GM12874 (cell line): Measurements from ENCODE around the gene ZNF484.

ENCODE experiments used
- CTCF ChIP-seq: IDR thresholded peaks from 2 replicates; pipeline ENCODE4 v1.5.1; 2011; ENCODE audit warnings: low read depth, mild to moderate bottlenecking, control low read depth, low read length, moderate library complexity; ENCODE audit not compliant: insufficient read depth

Gene ZNF484

GRCh38 chr9:92877531-92878430 lies at the start of gene ZNF484:
TSS of gene ZNF484 (minus strand) at chr9:92878038. CDS start at chr9:92875029, 3,009 bp downstream.
- no peak for TF ChIP-seq CTCF

- no peak for TF ChIP-seq CTCF
Measured at GRCh38 chr9:92920437-92920836, 42.6 kb upstream of the ZNF484 start.

- TF ChIP-seq CTCF, result no peak
Measured at GRCh38 chr9:92917176-92917800, 39.5 kb upstream of the ZNF484 start.

- TF ChIP-seq CTCF, result no peak
Measured at GRCh38 chr9:92911511-92912475, 34.0 kb upstream of the ZNF484 start.

- no peak for TF ChIP-seq CTCF
Measured at GRCh38 chr9:92897323-92897722, 19.5 kb upstream of the ZNF484 start.

GRCh38 chr9:92895812-92896436 lies 18.1 kb upstream of the ZNF484 start:
- no peak for TF ChIP-seq CTCF
